ENCODE measurements around the gene TMEM198.

DNA sequence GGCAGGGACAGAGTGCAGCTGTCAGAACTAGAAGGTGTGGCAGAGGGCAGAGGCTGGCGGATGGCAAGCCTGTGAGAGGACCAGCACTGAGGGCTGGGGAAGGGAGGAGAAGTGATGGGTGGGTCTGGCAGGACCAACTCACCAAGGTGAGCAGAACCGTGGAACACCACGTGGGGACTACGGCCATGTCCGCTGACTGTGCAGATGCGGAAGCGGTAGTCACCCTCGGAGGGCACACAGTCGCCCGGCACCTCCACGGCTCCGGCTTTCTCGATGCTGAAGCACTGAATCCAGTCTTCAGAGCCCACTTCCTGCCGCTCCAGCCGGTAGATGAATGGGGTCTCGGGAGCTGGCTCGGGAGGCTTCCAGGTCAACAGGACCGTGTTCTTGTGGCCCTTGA, 23.3 kb downstream of the TMEM198 start:
- TF ChIP-seq, protein P1, sequence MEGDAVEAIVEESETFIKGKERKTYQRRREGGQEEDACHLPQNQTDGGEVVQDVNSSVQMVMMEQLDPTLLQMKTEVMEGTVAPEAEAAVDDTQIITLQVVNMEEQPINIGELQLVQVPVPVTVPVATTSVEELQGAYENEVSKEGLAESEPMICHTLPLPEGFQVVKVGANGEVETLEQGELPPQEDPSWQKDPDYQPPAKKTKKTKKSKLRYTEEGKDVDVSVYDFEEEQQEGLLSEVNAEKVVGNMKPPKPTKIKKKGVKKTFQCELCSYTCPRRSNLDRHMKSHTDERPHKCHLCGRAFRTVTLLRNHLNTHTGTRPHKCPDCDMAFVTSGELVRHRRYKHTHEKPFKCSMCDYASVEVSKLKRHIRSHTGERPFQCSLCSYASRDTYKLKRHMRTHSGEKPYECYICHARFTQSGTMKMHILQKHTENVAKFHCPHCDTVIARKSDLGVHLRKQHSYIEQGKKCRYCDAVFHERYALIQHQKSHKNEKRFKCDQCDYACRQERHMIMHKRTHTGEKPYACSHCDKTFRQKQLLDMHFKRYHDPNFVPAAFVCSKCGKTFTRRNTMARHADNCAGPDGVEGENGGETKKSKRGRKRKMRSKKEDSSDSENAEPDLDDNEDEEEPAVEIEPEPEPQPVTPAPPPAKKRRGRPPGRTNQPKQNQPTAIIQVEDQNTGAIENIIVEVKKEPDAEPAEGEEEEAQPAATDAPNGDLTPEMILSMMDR (conservative IDR thresholded peaks at IDR 0.05; ENCODE audit: low read depth in 2 of 2), result no peak
- TF ChIP-seq CREB1 (CRISPR knock-in tag; IDR thresholded peaks at IDR 0.05; ENCODE audit: low read depth) (no peak), POLR2AphosphoS5 (IDR thresholded peaks at IDR 0.05; ENCODE audit: low read depth) (no peak), JUNB (IDR thresholded peaks at IDR 0.05; ENCODE audit: unreplicated experiment) (no peak)

Data from GM23338 (cell line).